Lung microvascular endothelial cell (primary cell): Measurements from ENCODE around the gene MTOR. TPM values are rescaled to one million over a fixed set of nuclear protein-coding genes. Genes with fewer than 3 reads are reported as not detected.
"Not testable (repeated sequence)": the region's sequence is repeated elsewhere in the genome, so short reads cannot be mapped to it uniquely, and the experiment has no call there.

Experiments
- DNase-seq, 2 donors: peaks; one replicate each; pipeline versions ENCODE4 v3.0.0 to v3.0.0-alpha.2; 2010; ENCODE audit warnings: low read depth in 2 of 2
- total RNA-seq: library from RNA; depleted of rRNA; stranded (reverse); fragments of >200 nt; gene quantifications from 2 replicates; pipeline ENCODE4 v1.2.1, GENCODE V29; 2014

Gene MTOR
- 32.9 and 47.4 TPM in 2 replicates for total RNA-seq

GRCh38 chr1:11262171-11263049 is at the start of gene MTOR:
Gene MTOR, minus strand, starts transcription at chr1:11262551. Its CDS starts 3,142 bp downstream, at chr1:11259409.
- peak; percentile 99 to 100 for DNase-seq

DNA sequence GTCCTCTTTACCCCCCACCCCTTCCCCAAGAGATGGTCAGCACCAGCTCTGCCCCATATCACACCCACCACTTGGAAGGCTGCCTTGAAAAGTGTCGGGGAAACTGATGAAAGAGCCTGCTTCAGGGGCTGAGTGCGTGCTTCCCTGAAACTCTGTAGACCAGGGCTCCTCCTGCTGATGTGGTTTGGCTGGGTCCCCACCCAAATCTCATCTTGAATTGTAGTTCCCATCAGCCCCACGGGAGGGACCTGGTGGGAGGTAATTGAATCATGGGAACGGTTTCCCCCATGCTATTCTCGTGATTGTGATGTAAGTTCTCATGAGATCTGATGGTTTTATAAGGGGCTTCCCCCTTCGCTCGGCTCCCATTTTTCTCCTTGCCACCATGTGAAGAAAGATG is 47.0 kb upstream of the MTOR start:
- DNase-seq: no peak

GRCh38 chr1:11308699-11309224 is 46.4 kb upstream of the MTOR start:
- no peak for DNase-seq

DNA sequence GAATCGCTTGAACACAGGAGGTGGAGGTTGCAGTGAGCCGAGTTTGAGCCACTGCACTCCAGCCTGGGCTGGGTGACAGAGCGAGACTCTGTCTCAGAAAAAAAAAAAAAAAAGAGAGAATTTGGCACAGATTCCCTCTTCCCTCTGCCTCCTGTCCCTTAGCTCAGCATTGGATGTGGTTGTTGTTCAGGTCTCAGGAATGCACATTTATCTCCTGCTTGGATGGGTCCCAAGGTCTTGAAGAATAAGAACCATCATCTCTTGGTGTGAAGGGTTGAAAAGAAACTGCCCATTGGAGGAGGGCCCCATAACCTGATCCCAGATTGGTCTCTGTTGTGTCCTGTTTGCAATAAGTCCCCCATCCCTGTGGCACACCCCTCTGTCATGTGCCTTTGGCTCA is 45.5 kb upstream of the MTOR start:
- no peak for DNase-seq

- DNase-seq: not testable (repeated sequence)
Measured at GRCh38 chr1:11305516-11305915, 43.2 kb upstream of the MTOR start.

DNA sequence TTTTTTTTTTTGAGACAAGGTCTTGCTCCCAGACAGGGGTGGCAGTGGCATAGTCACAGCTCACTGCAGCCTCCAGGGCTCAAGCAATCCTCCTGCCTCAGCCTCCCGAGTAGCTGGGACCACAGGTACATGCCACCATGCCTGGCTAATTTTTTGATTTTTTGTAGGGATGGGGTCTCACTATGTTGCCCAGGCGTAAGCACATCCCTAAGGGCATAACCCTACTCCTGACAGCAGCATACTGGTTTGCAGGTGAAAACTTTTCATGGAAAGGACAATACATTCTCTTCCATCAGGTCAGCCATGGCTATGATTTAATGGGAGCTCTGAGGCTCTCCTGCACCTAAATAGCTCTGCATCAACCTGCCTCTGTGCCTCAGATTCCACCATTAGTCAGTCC is 40.0 kb upstream of the MTOR start:
- no peak for DNase-seq

DNA sequence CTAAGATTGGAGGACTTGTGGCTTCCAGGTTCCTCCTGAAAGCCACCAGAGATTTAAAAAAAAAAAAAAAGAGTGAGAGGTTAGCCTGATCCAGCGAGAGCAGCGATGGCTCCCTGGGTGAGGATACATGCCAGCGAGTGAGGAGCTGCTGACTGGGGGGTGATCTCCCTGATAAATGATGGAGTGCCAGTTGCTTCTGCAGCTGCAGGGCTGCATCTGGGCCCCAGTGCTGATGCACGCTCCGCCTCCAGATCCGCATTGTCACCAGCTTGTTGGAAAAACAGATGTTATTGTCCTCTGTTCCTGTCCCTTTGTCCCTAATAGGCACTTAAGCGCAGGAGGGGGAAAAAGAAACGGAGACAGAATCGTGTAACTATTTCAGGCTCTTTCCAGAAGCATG is 39.2 kb upstream of the MTOR start:
- no peak for DNase-seq

DNA sequence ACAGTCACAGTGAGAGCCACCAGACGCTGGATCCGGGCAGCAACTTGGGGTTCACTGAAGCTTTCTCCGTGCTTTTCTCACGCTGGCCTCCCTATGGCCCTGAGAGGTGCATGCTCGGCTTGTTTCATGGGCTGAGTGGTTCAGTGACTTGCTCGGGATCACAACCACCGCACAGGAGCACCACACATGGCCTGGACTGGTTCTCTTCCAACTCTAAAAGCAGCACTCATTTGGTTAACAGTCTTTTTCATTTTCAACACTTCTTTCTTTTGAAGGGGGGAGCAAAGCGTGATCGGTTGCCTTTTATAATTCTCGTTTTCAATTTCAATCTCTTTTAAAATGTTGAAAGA is 36.8 kb upstream of the MTOR start:
- no peak for DNase-seq

DNA sequence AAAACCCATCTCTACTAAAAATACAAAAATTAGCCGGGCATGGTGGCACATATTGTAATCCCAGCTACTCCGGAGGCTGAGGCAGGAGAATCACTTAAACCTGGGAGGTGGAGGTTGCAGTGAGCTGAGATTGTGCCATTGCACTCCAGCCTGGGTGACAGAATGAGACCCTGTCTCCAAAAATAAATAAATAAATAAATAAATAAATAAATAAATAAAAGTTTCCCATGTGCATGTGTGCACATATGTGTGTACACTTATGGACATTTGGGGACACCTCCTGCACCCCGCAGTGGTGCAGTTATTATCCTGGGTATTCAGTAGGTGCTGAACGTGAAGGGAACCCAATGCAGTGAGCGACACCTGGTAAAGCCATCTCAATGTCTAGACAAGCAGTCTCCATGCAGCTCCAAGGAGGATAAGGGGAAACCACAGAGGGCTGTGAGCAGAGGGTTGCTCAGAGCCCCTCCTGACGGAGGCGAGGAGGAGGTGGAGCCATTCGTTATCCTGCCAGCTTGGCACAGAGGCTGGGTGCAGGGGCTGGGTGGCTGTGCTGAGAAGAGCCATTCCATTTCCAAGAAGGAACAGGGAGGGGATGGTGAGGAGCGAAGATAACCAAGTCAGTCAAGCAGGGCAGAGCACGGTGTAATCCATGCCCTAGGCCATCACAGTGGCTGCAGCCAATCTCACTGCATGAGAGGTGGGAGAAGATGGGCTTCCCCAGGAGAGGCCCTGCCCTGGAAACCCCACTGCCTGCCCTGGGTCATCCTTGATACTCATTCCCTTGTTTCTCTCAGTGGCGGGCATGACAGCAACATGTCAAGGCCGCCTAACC is 36.3 kb upstream of the MTOR start:
- no peak for DNase-seq

- DNase-seq: not testable (repeated sequence)
Measured at GRCh38 chr1:11297774-11298173, 35.4 kb upstream of the MTOR start.

GRCh38 chr1:11295905-11296304 is 33.6 kb upstream of the MTOR start:
- DNase-seq: no peak

DNA sequence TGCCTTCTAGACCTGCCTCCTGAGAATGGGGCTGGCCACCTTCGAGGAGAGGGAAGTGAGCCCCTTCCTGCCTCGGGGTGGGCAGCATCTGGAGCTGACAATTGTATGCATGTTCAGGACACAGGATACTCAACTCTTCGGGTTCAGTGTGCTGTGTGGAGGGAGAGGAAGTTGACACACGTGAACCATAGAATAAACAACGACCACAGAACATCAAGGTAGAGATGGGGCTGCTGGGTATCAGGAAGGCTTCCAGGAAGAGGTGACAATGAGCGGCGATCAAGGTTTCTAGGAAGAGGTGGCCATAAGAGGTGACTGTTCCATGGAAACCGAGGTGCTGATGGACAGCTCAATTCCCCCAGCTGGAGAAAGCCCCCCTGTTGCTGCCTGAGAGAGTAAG is 32.6 kb upstream of the MTOR start:
- no peak for DNase-seq

DNA sequence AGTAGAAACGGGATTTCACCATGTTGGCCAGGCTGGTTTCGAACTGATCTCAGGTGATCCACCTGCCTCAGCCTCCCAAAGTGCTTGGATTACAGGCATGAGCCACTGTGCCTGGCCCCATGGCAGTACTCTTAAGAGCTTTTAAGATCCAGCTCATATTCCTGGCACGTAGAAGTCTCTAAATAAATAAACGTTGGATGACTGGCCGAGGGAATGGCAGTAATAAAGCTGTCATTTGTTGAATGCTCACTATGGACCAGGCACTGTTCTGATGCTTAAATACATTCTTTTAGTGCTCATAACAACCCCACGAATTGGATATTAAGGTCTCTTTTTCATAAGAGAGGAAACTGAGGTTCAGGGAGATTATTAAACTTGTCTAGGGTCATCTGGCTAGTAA is 31.5 kb upstream of the MTOR start:
- no peak for DNase-seq

- DNase-seq: no peak
Measured at GRCh38 chr1:11291049-11291448, 28.7 kb upstream of the MTOR start.

DNA sequence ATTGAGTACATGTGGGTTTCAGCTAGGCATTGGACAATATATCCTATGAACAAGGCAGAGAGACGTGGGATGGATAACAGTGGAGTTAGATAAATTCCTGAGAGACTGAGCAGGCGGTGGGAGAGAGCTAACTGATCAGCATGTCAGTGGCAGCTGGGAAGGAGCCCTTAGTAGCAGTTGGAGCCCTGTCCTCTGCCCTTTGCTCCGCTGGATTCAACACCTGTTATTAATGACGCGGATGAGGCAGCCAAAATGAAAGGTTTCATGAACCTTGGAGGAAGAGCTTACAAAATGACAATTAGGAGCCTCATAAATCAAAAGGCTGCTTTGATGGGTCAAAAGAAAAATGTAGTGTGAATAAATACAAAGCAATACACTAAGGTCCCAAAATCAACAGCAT is 26.7 kb upstream of the MTOR start:
- no peak for DNase-seq

DNA sequence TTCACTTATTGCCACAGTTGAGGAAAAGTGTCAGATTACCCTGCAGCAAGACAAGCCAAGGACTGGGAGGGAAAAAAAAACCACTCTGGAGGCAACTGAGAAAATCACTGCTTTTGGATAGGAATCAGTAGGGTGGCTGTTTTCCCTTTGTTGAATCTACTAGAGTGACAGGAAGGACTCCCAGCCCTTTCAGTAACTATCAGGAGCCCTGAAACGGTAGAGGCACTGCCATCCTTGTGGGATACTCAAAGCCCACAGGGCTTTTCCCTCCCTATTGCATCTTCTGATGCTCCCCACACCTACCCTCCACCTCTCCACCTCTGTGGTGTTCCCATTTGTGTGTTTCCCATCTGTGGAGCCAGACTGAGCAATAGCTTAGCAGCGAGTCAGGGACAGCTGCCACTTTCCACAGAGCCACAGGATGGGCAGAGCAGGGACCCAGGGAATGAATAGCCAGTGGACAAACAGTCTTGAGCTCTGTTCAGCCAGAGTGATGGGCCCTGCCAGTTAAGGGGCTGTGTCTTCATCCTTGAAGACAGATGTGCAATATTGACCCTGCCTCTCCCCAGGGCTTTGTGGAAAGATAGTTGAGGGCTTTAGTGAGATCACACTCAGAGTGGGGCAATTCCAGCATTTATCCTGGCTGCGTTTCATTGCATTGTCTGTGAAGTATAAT is 24.5 kb upstream of the MTOR start:
- no peak for DNase-seq

DNA sequence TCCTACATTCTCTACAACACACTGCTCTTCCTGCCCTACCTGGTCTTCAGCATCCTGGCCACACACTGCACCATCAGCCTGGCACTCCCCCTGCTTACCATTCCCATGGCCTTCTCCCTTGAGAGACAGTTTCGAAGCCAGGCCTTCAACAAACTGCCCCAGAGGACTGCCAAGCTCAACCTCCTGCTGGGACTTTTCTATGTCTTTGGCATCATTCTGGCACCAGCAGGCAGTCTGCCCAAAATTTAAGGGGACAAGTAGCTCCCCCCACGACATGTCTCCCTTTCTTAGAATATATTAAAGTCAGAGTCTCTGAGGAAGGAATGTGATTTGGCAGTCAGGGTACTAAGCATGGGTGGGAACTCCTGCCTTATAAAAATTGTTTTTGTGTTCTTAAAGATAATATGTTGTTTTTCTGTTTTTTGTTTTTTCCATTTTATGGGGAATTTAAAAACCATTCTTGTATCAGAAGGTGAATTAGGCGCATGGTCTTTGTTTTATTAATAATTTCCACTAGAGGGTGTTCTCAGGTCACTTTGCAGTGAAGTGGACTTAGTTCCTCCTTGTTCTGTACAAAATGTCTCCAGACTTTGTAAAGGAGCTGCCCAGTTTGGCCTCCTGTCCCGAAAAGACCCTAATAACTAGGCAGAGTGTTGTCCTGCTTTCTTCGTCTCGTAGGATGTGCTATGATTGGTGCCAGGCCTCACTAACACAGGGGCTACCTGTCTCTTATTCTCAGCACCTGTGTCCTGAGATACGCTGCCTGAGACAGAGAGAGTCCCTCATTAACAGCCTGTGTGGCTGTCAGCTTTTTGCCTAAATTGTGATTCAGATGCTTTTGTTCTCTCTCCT is 23.8 kb upstream of the MTOR start:
- DNase-seq: peak in 1 of 2 donors; percentile 25

DNA sequence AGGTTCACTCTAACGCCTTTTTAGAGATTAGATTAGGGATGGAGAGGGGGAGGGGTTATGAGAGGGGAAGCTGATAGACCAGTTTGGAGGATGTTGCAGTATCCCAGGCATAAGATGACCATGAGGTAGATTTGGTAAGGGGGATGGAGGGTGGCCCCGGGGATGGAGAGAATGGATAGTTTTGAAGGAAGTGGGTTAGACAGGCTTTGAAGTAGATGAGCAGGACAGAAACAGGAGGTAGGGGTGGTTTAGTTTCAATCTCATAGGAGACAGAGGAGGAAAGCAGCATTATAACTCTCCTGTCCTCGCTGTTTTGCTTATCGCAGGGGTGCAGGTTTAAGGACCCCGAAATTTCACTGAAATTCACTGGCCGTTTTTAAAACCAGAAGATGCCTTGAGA is 22.4 kb upstream of the MTOR start:
- DNase-seq: no peak

GRCh38 chr1:11283151-11283550 is 20.8 kb upstream of the MTOR start:
- DNase-seq: no peak

- peak; percentile 70 to 89 for DNase-seq
Measured at GRCh38 chr1:11281518-11282331, 19.4 kb upstream of the MTOR start.
